ENCODE measurements around the gene PATJ. TPM values are rescaled to one million over a fixed set of nuclear protein-coding genes. Genes with fewer than 3 reads are reported as not detected.

PATJ gene
- polyA plus RNA-seq, 1 of the 3 experiments (the other 2 are of a cell fraction), result 3.0 TPM

DNA sequence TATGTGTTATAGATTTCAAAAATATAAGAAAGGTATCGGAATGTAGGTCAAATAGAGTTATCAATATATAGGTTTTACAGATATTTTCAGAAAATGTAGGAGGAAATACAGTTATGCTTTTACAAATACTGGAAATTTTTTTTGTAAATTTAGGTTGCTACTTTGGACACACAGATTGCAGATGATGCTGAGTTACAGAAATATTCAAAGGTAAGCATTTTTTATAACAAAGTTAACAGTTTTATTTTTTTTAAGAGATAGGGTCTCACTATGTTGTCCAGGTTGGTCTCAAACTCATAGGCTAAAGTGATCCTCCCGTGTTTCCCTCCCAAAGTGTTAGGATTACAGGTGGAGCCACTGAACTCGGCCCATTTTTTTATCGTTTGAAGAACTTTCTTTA lies 66.0 kb downstream of the PATJ start (continued):
- TF ChIP-seq EZH2phosphoT487 (IDR thresholded peaks at IDR 0.05; ENCODE audit: borderline replicate concordance, low read depth) (no peak), POLR2AphosphoS5 (IDR thresholded peaks at IDR 0.05; ENCODE audit: low read depth, low read length) (no peak), GATA2 (CRISPR knock-in tag; IDR thresholded peaks at IDR 0.05) (no peak), RFX5 (IDR thresholded peaks at IDR 0.05; ENCODE audit: low read length) (no peak), FOXJ3 (CRISPR knock-in tag; IDR thresholded peaks at IDR 0.05) (no peak), MAX (IDR thresholded peaks at IDR 0.05; ENCODE audit: low read depth) (no peak), TEAD4 (IDR thresholded peaks at IDR 0.05; ENCODE audit: borderline replicate concordance, insufficient read depth) (no peak)

DNA sequence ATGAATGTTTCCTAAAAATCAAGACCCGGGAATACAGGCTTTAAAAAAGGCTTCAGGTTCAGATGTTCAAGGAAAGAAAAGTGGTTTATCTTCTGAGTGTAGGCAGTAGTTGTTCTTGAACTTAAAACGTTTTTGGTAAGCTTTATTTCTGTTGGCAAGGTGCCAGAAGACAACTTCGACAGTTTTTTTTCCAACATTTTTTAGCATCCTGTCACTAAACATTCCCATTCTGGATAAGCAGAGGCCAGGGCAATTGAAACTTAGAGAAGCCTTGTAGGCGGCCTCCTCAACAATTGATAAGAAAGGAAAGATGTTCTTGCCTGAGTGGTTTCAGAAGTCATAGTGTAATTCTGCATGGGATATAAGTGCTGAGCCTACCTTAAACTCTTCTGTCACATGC lies 66.7 kb downstream of the PATJ start:
- H3K79me2 ChIP-seq (ENCODE audit: insufficient read depth), result no peaks in the 10 kb centered on the region
- TF ChIP-seq, protein P1, sequence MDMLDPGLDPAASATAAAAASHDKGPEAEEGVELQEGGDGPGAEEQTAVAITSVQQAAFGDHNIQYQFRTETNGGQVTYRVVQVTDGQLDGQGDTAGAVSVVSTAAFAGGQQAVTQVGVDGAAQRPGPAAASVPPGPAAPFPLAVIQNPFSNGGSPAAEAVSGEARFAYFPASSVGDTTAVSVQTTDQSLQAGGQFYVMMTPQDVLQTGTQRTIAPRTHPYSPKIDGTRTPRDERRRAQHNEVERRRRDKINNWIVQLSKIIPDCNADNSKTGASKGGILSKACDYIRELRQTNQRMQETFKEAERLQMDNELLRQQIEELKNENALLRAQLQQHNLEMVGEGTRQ (IDR thresholded peaks at IDR 0.05; ENCODE audit: borderline replicate concordance, low read depth, low read length), result no peak
- TF ChIP-seq NFIC (IDR thresholded peaks at IDR 0.05; ENCODE audit: borderline replicate concordance), result peak; percentile 50; the same call in 1 of the 2 replicates
- no peak for DNase-seq
- H2AFZ ChIP-seq (ENCODE audit: low read depth), result no peak overlapping the region
- no peaks in the 10 kb centered on the region; a peak in 1 of 4 replicates for H3K4me1 ChIP-seq (ENCODE audit: control insufficient read depth in 1 of 2, insufficient read depth in 2 of 2, low read depth in 1 of 2, low read length in 1 of 2)
- no peaks in the 10 kb centered on the region for H4K20me1 ChIP-seq (ENCODE audit: insufficient read depth)
- peaks cover 3% of the 10 kb centered on the region for H3F3A ChIP-seq (replicated peaks; ENCODE audit: insufficient read depth)
- POLR2A ChIA-PET, result no interaction called here
- no peaks in the 10 kb centered on the region for H3K9me2 ChIP-seq
- H3K4me2 ChIP-seq, result no peak overlapping the region
- H3K9me3 ChIP-seq, result no peaks in the 10 kb centered on the region
- WGBS (ENCODE audit: low lambda C conversion rate), result 62% methylated on average over 4 of the region's 4 CpGs
- no peak overlapping the region for H3K9ac ChIP-seq
- no peaks in the 10 kb centered on the region for H3K27me3 ChIP-seq (ENCODE audit: insufficient read depth)
- H3K36me3 ChIP-seq (replicated peaks in 1 of 2; ENCODE audit: control insufficient read depth in 1 of 2, insufficient read depth in 2 of 2, low read length in 1 of 2), result peaks cover 0 to 4% of the 10 kb centered on the region in 2 experiments
- CTCF ChIA-PET, result no interaction called here
- H3K4me3 ChIP-seq (ENCODE audit: low read depth in 2 of 2, low read length in 1 of 2), result no peak overlapping the region
- H3K27ac ChIP-seq (ENCODE audit: low read depth in 2 of 2, low read length in 1 of 2), result no peak overlapping the region

GRCh38 chr1:61812916-61813315 lies 70.6 kb downstream of the PATJ start:
- no peak for DNase-seq
- ChIA-PET POLR2A (no interaction called here), CTCF (no interaction called here)
- Histone ChIP-seq H4K20me1 (ENCODE audit: insufficient read depth) (no peaks in the 10 kb centered on the region), H3K4me3 (ENCODE audit: low read depth in 2 of 2, low read length in 1 of 2) (no peak overlapping the region), H3K79me2 (ENCODE audit: insufficient read depth) (no peaks in the 10 kb centered on the region), H3K36me3 (replicated peaks in 1 of 2; ENCODE audit: control insufficient read depth in 1 of 2, insufficient read depth in 2 of 2, low read length in 1 of 2) (peaks cover 0 to 4% of the 10 kb centered on the region in 2 experiments), H3K9me2 (no peaks in the 10 kb centered on the region), H3K9ac (no peak overlapping the region), H3K27me3 (ENCODE audit: insufficient read depth) (no peaks in the 10 kb centered on the region), H3K27ac (ENCODE audit: low read depth in 2 of 2, low read length in 1 of 2) (no peak overlapping the region), H3K4me2 (no peak overlapping the region), H2AFZ (ENCODE audit: low read depth) (no peak overlapping the region), H3K4me1 (ENCODE audit: control insufficient read depth in 1 of 2, insufficient read depth in 2 of 2, low read depth in 1 of 2, low read length in 1 of 2) (no peaks in the 10 kb centered on the region), H3K9me3 (no peaks in the 10 kb centered on the region), H3F3A (replicated peaks; ENCODE audit: insufficient read depth) (no peaks in the 10 kb centered on the region)
- 79% methylated on average over 1 of the region's 1 CpG for WGBS (ENCODE audit: low lambda C conversion rate)
- TF ChIP-seq, protein P2, sequence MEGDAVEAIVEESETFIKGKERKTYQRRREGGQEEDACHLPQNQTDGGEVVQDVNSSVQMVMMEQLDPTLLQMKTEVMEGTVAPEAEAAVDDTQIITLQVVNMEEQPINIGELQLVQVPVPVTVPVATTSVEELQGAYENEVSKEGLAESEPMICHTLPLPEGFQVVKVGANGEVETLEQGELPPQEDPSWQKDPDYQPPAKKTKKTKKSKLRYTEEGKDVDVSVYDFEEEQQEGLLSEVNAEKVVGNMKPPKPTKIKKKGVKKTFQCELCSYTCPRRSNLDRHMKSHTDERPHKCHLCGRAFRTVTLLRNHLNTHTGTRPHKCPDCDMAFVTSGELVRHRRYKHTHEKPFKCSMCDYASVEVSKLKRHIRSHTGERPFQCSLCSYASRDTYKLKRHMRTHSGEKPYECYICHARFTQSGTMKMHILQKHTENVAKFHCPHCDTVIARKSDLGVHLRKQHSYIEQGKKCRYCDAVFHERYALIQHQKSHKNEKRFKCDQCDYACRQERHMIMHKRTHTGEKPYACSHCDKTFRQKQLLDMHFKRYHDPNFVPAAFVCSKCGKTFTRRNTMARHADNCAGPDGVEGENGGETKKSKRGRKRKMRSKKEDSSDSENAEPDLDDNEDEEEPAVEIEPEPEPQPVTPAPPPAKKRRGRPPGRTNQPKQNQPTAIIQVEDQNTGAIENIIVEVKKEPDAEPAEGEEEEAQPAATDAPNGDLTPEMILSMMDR (IDR thresholded peaks at IDR 0.05), result no peak
- TF ChIP-seq PBX3 (IDR thresholded peaks at IDR 0.05), result no peak
- TF ChIP-seq FOXJ3 (CRISPR knock-in tag; IDR thresholded peaks at IDR 0.05), result no peak
- no peak for TF ChIP-seq GATA2 (CRISPR knock-in tag; IDR thresholded peaks at IDR 0.05)
- TF ChIP-seq USF1 (IDR thresholded peaks at IDR 0.05; ENCODE audit: borderline replicate concordance, low read depth), result no peak
- TF ChIP-seq SMC3 (IDR thresholded peaks at IDR 0.05; ENCODE audit: low read depth, low read length), result no peak
- TF ChIP-seq NFIC (IDR thresholded peaks at IDR 0.05; ENCODE audit: borderline replicate concordance), result no peak
- TF ChIP-seq TAF1 (IDR thresholded peaks at IDR 0.05; ENCODE audit: borderline replicate concordance, low read depth, low read length), result no peak
- TF ChIP-seq ELF1 (IDR thresholded peaks at IDR 0.05), result no peak
- TF ChIP-seq MAX (IDR thresholded peaks at IDR 0.05; ENCODE audit: low read depth), result no peak
- no peak for TF ChIP-seq TEAD4 (IDR thresholded peaks at IDR 0.05; ENCODE audit: borderline replicate concordance, insufficient read depth)
- TF ChIP-seq CHD2 (IDR thresholded peaks at IDR 0.05; ENCODE audit: low read length, partially characterized antibody), result no peak
- TF ChIP-seq, protein P3, sequence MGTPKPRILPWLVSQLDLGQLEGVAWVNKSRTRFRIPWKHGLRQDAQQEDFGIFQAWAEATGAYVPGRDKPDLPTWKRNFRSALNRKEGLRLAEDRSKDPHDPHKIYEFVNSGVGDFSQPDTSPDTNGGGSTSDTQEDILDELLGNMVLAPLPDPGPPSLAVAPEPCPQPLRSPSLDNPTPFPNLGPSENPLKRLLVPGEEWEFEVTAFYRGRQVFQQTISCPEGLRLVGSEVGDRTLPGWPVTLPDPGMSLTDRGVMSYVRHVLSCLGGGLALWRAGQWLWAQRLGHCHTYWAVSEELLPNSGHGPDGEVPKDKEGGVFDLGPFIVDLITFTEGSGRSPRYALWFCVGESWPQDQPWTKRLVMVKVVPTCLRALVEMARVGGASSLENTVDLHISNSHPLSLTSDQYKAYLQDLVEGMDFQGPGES (IDR thresholded peaks at IDR 0.05; ENCODE audit: low read depth, low read length), result no peak
- no peak for TF ChIP-seq RAD21 (IDR thresholded peaks at IDR 0.05; ENCODE audit: low read length)
- TF ChIP-seq, protein P1 (IDR thresholded peaks at IDR 0.05; ENCODE audit: borderline replicate concordance, low read depth, low read length), result no peak

All from SK-N-SH (cell line).